ENCODE measurements around the gene SMIM14.
"Not testable (repeated sequence)": the region's sequence is repeated elsewhere in the genome, so short reads cannot be mapped to it uniquely, and the experiment has no call there.

SMIM14 gene

GRCh38 chr4:39591290-39591689, 47.4 kb downstream of the SMIM14 start:
- no peak for DNase-seq

GRCh38 chr4:39587881-39588280, 50.8 kb downstream of the SMIM14 start:
- no peak for DNase-seq

GRCh38 chr4:39574946-39575345, 63.7 kb downstream of the SMIM14 start:
- DNase-seq, result no peak

GRCh38 chr4:39571504-39571903, 67.2 kb downstream of the SMIM14 start:
- DNase-seq, result no peak

GRCh38 chr4:39571054-39571453, 67.6 kb downstream of the SMIM14 start:
- no peak for DNase-seq

GRCh38 chr4:39569209-39569608, 69.5 kb downstream of the SMIM14 start:
- DNase-seq, result no peak

- DNase-seq, result peak in 1 of 5 donors; percentile 8
Measured at GRCh38 chr4:39568805-39569204, 69.9 kb downstream of the SMIM14 start.

GRCh38 chr4:39565878-39566600, 72.6 kb downstream of the SMIM14 start:
- no peak for DNase-seq

GRCh38 chr4:39563346-39563847, 75.3 kb downstream of the SMIM14 start:
- DNase-seq, result no peak

GRCh38 chr4:39562792-39563191, 75.9 kb downstream of the SMIM14 start:
- no peak for DNase-seq

- DNase-seq, result no peak
Measured at GRCh38 chr4:39559626-39560025, 79.0 kb downstream of the SMIM14 start.

- no peak for DNase-seq
Measured at GRCh38 chr4:39555472-39555871, 83.2 kb downstream of the SMIM14 start.

GRCh38 chr4:39548425-39549067, 90.1 kb downstream of the SMIM14 start:
- no peak for DNase-seq

GRCh38 chr4:39544580-39545315, 93.9 kb downstream of the SMIM14 start:
- DNase-seq, result no peak

GRCh38 chr4:39544080-39544479, 94.6 kb downstream of the SMIM14 start:
- DNase-seq, result not testable (repeated sequence)

GRCh38 chr4:39543034-39543433, 95.6 kb downstream of the SMIM14 start:
- DNase-seq, result no peak

GRCh38 chr4:39542611-39543012, 96.1 kb downstream of the SMIM14 start:
- no peak for DNase-seq

GRCh38 chr4:39541987-39542610, 96.6 kb downstream of the SMIM14 start:
- DNase-seq, result no peak

- no peak for DNase-seq
Measured at GRCh38 chr4:39539089-39539611, 99.5 kb downstream of the SMIM14 start.

GRCh38 chr4:39533541-39533940, 105.1 kb downstream of the SMIM14 start:
- no peak for DNase-seq

GRCh38 chr4:39532237-39532636, 106.4 kb downstream of the SMIM14 start:
- not testable (repeated sequence) for DNase-seq

- no peak for DNase-seq
Measured at GRCh38 chr4:39530682-39531081, 108.0 kb downstream of the SMIM14 start.

GRCh38 chr4:39529534-39529933, 109.1 kb downstream of the SMIM14 start:
- no peak for DNase-seq

Measured in T-helper 1 cell (primary cell).